Skeletal muscle tissue (tissue), 4 donors: Measurements from ENCODE around the gene EIF4G3. TPM values are rescaled to one million over a fixed set of nuclear protein-coding genes. Genes with fewer than 3 reads are reported as not detected.
"Not testable (repeated sequence)": the region's sequence is repeated elsewhere in the genome, so short reads cannot be mapped to it uniquely, and the experiment has no call there.

Source experiments
- H3K27ac ChIP-seq: one replicate; pipeline ENCODE4 v1.7.0; 2013; ENCODE audit warnings: mild to moderate bottlenecking, low read depth, low read length, inconsistent platforms
- H3K27me3 ChIP-seq, 3 donors: one replicate each; pipeline ENCODE4 v1.7.0; 2013; ENCODE audit warnings: low read length in 3 of 3; ENCODE audit not compliant: control insufficient read depth in 3 of 3, insufficient read depth in 3 of 3
- H3K36me3 ChIP-seq, 3 donors: one replicate each; pipeline ENCODE4 v1.7.0; 2013; ENCODE audit warnings: low read length in 3 of 3; ENCODE audit not compliant: control insufficient read depth in 3 of 3, insufficient read depth in 3 of 3
- H3K4me1 ChIP-seq, 3 donors: one replicate each; pipeline ENCODE4 v1.7.0; 2013; ENCODE audit warnings: low read length in 3 of 3, mild to moderate bottlenecking in 3 of 3; ENCODE audit not compliant: control insufficient read depth in 3 of 3, insufficient read depth in 3 of 3
- H3K4me3 ChIP-seq, 3 donors: one replicate each; pipeline ENCODE4 v1.7.0; 2013; ENCODE audit warnings: low read length in 3 of 3
- H3K9ac ChIP-seq, 3 donors: one replicate each; pipeline ENCODE4 v1.7.0; 2013; ENCODE audit warnings: low read length in 3 of 3, mild to moderate bottlenecking in 3 of 3, moderate library complexity in 2 of 3, low read depth in 1 of 3
- H3K9me3 ChIP-seq, 3 donors: one replicate each; pipeline ENCODE4 v1.7.0; 2013; ENCODE audit warnings: low read length in 3 of 3; ENCODE audit not compliant: control insufficient read depth in 3 of 3
- total RNA-seq: library from RNA; depleted of rRNA; stranded (reverse); fragments of >200 nt; gene quantifications from one replicate; pipeline ENCODE4 v1.2.3, GENCODE V29; 2014
- donor health status: Osteomylitis.

EIF4G3 gene
- total RNA-seq, 1 donor from 2014 or later: 23.5 TPM

- no peak overlapping the region for H3K27ac ChIP-seq
Measured at GRCh38 chr1:21139601-21140000, 37.1 kb downstream of the EIF4G3 start.

DNA sequence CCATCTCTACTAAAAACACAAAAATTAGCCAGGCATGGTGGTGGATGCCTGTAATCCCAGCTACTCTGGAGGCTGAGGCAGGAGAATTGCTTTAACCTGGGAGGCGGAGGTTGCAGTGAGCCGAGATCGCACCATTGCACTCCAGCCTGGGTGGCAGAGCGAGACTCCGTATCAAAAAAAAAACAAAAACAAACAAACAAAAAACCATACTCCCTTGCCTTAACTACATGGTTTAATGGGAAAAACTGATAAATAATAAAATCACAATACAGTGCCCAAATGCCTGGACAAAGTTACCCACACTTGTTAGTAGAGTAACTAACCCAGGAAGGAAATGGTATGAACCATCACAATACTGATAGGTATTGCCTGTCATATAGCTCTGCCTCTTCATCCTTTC, 40.4 kb downstream of the EIF4G3 start:
- H3K9me3 ChIP-seq, H3K27ac ChIP-seq, H3K9ac ChIP-seq, H3K36me3 ChIP-seq, H3K4me1 ChIP-seq, H3K4me3 ChIP-seq, H3K27me3 ChIP-seq: not testable (repeated sequence)

More at GRCh38 chr1:21139601-21140000, 37.1 kb downstream of the EIF4G3 start:
- Histone ChIP-seq H3K27me3 (no peaks in the 10 kb centered on the region), H3K4me1 (peaks cover 0 to 5% (median 4%) of the 10 kb centered on the region in 3 donors), H3K36me3 (peaks cover 0 to 6% (median 2%) of the 10 kb centered on the region in 3 donors), H3K9me3 (no peaks in the 10 kb centered on the region), H3K4me3 (no peak overlapping the region), H3K9ac (no peak overlapping the region)

DNA sequence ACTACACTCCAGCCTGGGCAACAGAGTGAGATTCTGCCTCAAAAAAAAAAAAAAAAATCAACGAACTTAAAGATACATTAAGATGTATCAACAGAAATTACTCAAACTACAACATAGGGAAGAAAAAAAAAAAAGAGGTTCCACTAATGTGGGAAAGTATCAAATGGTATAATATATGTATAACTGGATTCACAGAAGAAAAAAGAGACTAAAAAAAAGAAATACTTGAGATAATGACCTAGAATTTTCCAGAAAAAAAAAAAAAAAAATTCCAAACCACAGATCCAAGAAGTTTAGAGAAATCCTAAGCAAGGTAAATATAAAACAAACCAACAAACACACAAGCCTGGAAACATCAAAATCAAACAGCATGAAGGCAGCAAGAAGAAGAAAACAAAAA, 45.5 kb downstream of the EIF4G3 start:
- Histone ChIP-seq H3K36me3 (no peaks in the 10 kb centered on the region), H3K27me3 (no peaks in the 10 kb centered on the region), H3K9me3 (no peaks in the 10 kb centered on the region), H3K4me3 (no peak overlapping the region), H3K4me1 (no peaks in the 10 kb centered on the region), H3K9ac (no peak overlapping the region), H3K27ac (no peak overlapping the region)

- Histone ChIP-seq H3K4me1 (no peaks in the 10 kb centered on the region), H3K27ac (no peak overlapping the region), H3K4me3 (no peak overlapping the region), H3K27me3 (no peaks in the 10 kb centered on the region), H3K9ac (no peak overlapping the region), H3K36me3 (no peaks in the 10 kb centered on the region), H3K9me3 (no peaks in the 10 kb centered on the region)
Measured at GRCh38 chr1:21129407-21129806, 47.3 kb downstream of the EIF4G3 start.

DNA sequence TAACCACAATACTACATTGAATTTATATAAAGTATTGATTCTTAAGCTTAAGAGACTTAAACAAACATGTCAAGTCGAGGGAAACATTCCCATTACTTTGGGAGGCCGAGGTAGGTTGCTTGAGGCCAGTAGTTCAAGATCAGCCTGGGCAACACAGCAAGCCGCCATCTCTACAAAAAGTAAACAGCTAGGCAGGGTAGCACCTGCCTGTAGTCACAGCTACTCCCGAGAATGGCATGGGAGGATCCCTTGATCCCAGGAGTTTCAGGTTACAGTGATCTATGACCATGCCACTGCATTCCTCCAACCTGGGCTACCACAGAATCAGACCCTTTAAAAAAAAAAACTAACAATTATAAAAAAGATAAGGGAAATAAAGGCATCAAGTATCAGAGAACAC, 50.4 kb downstream of the EIF4G3 start:
- no peaks in the 10 kb centered on the region for H3K9me3 ChIP-seq
- no peak overlapping the region for H3K9ac ChIP-seq
- H3K27ac ChIP-seq: no peak overlapping the region
- no peaks in the 10 kb centered on the region for H3K27me3 ChIP-seq
- no peak overlapping the region for H3K4me3 ChIP-seq
- no peaks in the 10 kb centered on the region for H3K4me1 ChIP-seq
- H3K36me3 ChIP-seq: peaks cover 0 to 4% (median 0%) of the 10 kb centered on the region in 3 donors

GRCh38 chr1:21124846-21125245, 51.9 kb downstream of the EIF4G3 start:
- no peaks in the 10 kb centered on the region for H3K9me3 ChIP-seq
- H3K36me3 ChIP-seq: peaks cover 0 to 4% (median 0%) of the 10 kb centered on the region in 3 donors
- H3K4me3 ChIP-seq: no peak overlapping the region
- H3K4me1 ChIP-seq: no peaks in the 10 kb centered on the region
- no peak overlapping the region for H3K9ac ChIP-seq
- no peaks in the 10 kb centered on the region for H3K27me3 ChIP-seq
- no peak overlapping the region for H3K27ac ChIP-seq

DNA sequence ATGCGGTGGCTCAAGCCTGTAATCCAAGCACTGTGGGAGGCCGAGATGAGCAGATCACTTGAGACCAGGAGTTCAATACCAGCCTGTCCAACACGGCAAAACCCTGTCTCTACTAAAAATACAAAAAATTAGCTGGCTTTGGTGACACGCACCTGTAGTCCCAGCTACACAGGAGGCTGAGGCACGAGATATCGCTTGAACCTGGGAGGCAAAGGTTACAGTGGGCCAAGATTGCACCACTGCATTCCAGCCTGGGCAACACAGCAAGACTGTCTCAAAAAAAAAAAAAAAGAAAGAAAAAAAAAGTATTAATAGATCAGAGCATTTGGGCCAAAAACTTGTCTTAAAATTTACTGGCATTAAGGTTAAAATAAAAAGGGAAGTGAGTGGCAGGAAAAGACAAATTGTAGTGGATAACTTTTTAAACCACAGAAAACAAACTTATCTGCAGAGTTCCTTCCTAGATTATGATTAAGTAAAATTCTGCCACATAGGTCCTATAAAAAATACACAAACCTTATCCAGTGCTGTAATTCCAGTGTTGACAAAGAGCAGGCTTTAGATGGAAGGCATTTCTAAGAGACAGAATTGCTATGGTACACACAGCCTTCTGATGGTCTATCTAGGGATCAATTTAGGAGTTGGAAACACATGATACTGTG, 53.3 kb downstream of the EIF4G3 start:
- H3K9me3 ChIP-seq: no peaks in the 10 kb centered on the region
- H3K27me3 ChIP-seq: no peaks in the 10 kb centered on the region
- peaks cover 0 to 4% (median 0%) of the 10 kb centered on the region in 3 donors for H3K36me3 ChIP-seq
- no peak overlapping the region for H3K4me3 ChIP-seq
- H3K27ac ChIP-seq: no peak overlapping the region
- H3K4me1 ChIP-seq: no peaks in the 10 kb centered on the region
- H3K9ac ChIP-seq: no peak overlapping the region

- Histone ChIP-seq H3K27ac (no peak overlapping the region), H3K36me3 (peaks cover 0 to 4% (median 0%) of the 10 kb centered on the region in 3 donors), H3K9me3 (no peaks in the 10 kb centered on the region), H3K9ac (no peak overlapping the region), H3K4me3 (no peak overlapping the region), H3K27me3 (no peaks in the 10 kb centered on the region), H3K4me1 (peaks cover 0 to 3% (median 0%) of the 10 kb centered on the region in 3 donors)
Measured at GRCh38 chr1:21121764-21122471, 54.8 kb downstream of the EIF4G3 start.

DNA sequence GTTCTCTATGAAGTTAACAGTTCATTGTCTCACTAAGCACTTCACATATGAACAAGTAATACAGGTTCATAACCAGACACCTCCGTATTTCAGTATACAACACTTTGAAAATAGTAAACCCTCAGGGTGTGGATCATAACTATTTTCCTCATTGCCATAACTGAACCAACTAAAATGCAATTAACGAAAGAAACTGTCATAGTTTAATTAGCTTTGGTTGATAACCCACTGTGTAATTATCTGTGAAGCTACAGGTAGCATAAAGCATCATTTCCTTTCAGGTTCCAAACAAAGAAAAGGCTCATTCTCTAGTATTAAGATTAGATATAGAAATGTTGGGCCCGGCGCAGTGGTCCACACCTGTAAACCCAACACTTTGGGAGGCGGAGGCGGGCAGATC, 58.5 kb downstream of the EIF4G3 start:
- H3K9me3 ChIP-seq: no peaks in the 10 kb centered on the region
- H3K4me1 ChIP-seq: peaks cover 3 to 12% (median 7%) of the 10 kb centered on the region in 3 donors
- no peak overlapping the region for H3K4me3 ChIP-seq
- peaks cover 0 to 4% (median 0%) of the 10 kb centered on the region in 3 donors for H3K36me3 ChIP-seq
- no peak overlapping the region for H3K9ac ChIP-seq
- no peak overlapping the region for H3K27ac ChIP-seq
- H3K27me3 ChIP-seq: no peaks in the 10 kb centered on the region

- Histone ChIP-seq H3K4me3 (no peak overlapping the region), H3K36me3 (peaks cover 0 to 4% (median 0%) of the 10 kb centered on the region in 3 donors), H3K27ac (no peak overlapping the region), H3K27me3 (no peaks in the 10 kb centered on the region), H3K9me3 (no peaks in the 10 kb centered on the region), H3K9ac (no peak overlapping the region), H3K4me1 (peaks cover 3 to 12% (median 7%) of the 10 kb centered on the region in 3 donors)
Measured at GRCh38 chr1:21117597-21118001, 59.1 kb downstream of the EIF4G3 start.
